MM.1S (cell line): ENCODE data around the gene PADI1.

Experiments used
- DNase-seq: peaks from one replicate; pipeline ENCODE4 v3.0.0-alpha.2; 2015
- H2AFZ ChIP-seq: fragments of 300-600 bp; sonication (generic); 2 replicates; pipeline ENCODE4 v1.6.0; 2016; ENCODE audit warnings: antibody characterized with exemption, low read length
- H3F3A ChIP-seq: fragments of 300-600 bp; sonication (generic); 2 replicates; pipeline ENCODE4 v1.6.1; 2016; ENCODE audit warnings: mild to moderate bottlenecking, antibody characterized with exemption, low read length, moderate library complexity, mixed read lengths; ENCODE audit not compliant: insufficient read depth
- H3K27ac ChIP-seq: fragments of 300-600 bp; sonication (generic); 2 replicates; pipeline ENCODE4 v1.5.1; 2016; ENCODE audit warnings: mild to moderate bottlenecking, low read length
- H3K27me3 ChIP-seq: fragments of 300-600 bp; sonication (generic); replicated peaks from 2 replicates; pipeline ENCODE4 v1.6.0; 2016; ENCODE audit warnings: low read length; ENCODE audit not compliant: insufficient read depth
- H3K36me3 ChIP-seq: fragments of 300-600 bp; sonication (generic); replicated peaks from 2 replicates; pipeline ENCODE4 v1.6.1; 2016; ENCODE audit warnings: mild to moderate bottlenecking, low read length, mixed read lengths; ENCODE audit not compliant: insufficient read depth
- H3K4me1 ChIP-seq: fragments of 300-600 bp; sonication (generic); 2 replicates; pipeline ENCODE4 v1.6.1; 2016; ENCODE audit warnings: low read length, mixed read lengths
- H3K4me2 ChIP-seq: fragments of 300-600 bp; sonication (generic); 2 replicates; pipeline ENCODE4 v1.6.0; 2016; ENCODE audit warnings: low read depth, low read length
- H3K4me3 ChIP-seq: fragments of 300-600 bp; sonication (generic); 2 replicates; pipeline ENCODE4 v1.5.1; 2016; ENCODE audit warnings: low read length, mixed read lengths
- H3K79me2 ChIP-seq: fragments of 300-600 bp; sonication (generic); 2 replicates; pipeline ENCODE4 v1.6.1; 2016; ENCODE audit warnings: mixed run types, low read length, mixed read lengths
- H3K9ac ChIP-seq: fragments of 300-600 bp; sonication (generic); 2 replicates; pipeline ENCODE4 v1.6.1; 2016; ENCODE audit warnings: low read length, mixed read lengths
- H3K9me2 ChIP-seq: fragments of 300-600 bp; sonication (generic); replicated peaks from 2 replicates; pipeline ENCODE4 v1.6.1; 2016; ENCODE audit warnings: mild to moderate bottlenecking, low read length, mixed read lengths; ENCODE audit not compliant: insufficient read depth
- H3K9me3 ChIP-seq: fragments of 300-600 bp; sonication (generic); replicated peaks from 2 replicates; pipeline ENCODE4 v1.6.1; 2016; ENCODE audit warnings: mild to moderate bottlenecking, low read length, mixed read lengths; ENCODE audit not compliant: insufficient read depth
- H4K20me1 ChIP-seq: fragments of 300-600 bp; sonication (generic); 2 replicates; pipeline ENCODE4 v1.6.1; 2016; ENCODE audit warnings: mild to moderate bottlenecking, low read length, moderate library complexity, mixed read lengths; ENCODE audit not compliant: insufficient read depth
- CTCF ChIP-seq: fragments of 300-600 bp; sonication (generic); IDR thresholded peaks from 2 replicates; pipeline ENCODE4 v1.5.1; 2016; ENCODE audit warnings: antibody characterized with exemption, low read length, mixed read lengths
- EZH2 ChIP-seq: fragments of 300-600 bp; sonication (generic); optimal IDR thresholded peaks from 2 replicates; pipeline ENCODE3; 2017; ENCODE audit warnings: low read depth, mild to moderate bottlenecking, antibody characterized with exemption, low read length, mixed read lengths
- EZH2phosphoT487 ChIP-seq: fragments of 300-600 bp; sonication (generic); IDR thresholded peaks from 2 replicates; pipeline ENCODE4 v1.6.1; 2018; ENCODE audit warnings: antibody characterized with exemption, low read length

Gene PADI1

GRCh38 chr1:17251246-17251645 lies 46.3 kb downstream of the PADI1 start:
- Histone ChIP-seq H3K79me2 (no peaks in the 10 kb centered on the region), H3F3A (no peaks in the 10 kb centered on the region), H3K9me2 (no peaks in the 10 kb centered on the region), H3K4me1 (no peaks in the 10 kb centered on the region), H3K4me3 (no peak overlapping the region), H4K20me1 (no peaks in the 10 kb centered on the region), H3K27ac (no peak overlapping the region), H3K36me3 (no peaks in the 10 kb centered on the region), H3K9me3 (no peaks in the 10 kb centered on the region), H3K9ac (no peak overlapping the region), H3K4me2 (no peak overlapping the region), H3K27me3 (peaks cover 95% of the 10 kb centered on the region), H2AFZ (no peak overlapping the region)
- DNase-seq, result no peak
- no peak for TF ChIP-seq EZH2phosphoT487
- no peak for TF ChIP-seq CTCF
- no peak for TF ChIP-seq EZH2

GRCh38 chr1:17251701-17252376 lies 46.9 kb downstream of the PADI1 start:
- no peaks in the 10 kb centered on the region for H3K79me2 ChIP-seq
- H3K27ac ChIP-seq, result no peak overlapping the region
- H3K4me2 ChIP-seq, result no peak overlapping the region
- H3F3A ChIP-seq, result no peaks in the 10 kb centered on the region
- no peak overlapping the region for H2AFZ ChIP-seq
- H4K20me1 ChIP-seq, result no peaks in the 10 kb centered on the region
- no peaks in the 10 kb centered on the region for H3K36me3 ChIP-seq
- H3K27me3 ChIP-seq, result peaks cover 93% of the 10 kb centered on the region
- TF ChIP-seq EZH2 (no peak), CTCF (no peak), EZH2phosphoT487 (no peak)
- H3K9me2 ChIP-seq, result no peaks in the 10 kb centered on the region
- no peak overlapping the region for H3K9ac ChIP-seq
- no peak overlapping the region for H3K4me3 ChIP-seq
- DNase-seq, result no peak
- no peaks in the 10 kb centered on the region for H3K4me1 ChIP-seq
- no peaks in the 10 kb centered on the region for H3K9me3 ChIP-seq

- H3K27me3 ChIP-seq, result peaks cover 94% of the 10 kb centered on the region
- no peaks in the 10 kb centered on the region for H3K9me2 ChIP-seq
- H3K4me1 ChIP-seq, result no peaks in the 10 kb centered on the region
- no peaks in the 10 kb centered on the region for H4K20me1 ChIP-seq
- no peaks in the 10 kb centered on the region for H3K79me2 ChIP-seq
- DNase-seq, result no peak
- H3K27ac ChIP-seq, result no peak overlapping the region
- no peak overlapping the region for H3K4me2 ChIP-seq
- H3K4me3 ChIP-seq, result no peak overlapping the region
- H3K36me3 ChIP-seq, result no peaks in the 10 kb centered on the region
- H3K9me3 ChIP-seq, result no peaks in the 10 kb centered on the region
- no peak overlapping the region for H3K9ac ChIP-seq
- TF ChIP-seq EZH2phosphoT487, result no peak
- TF ChIP-seq EZH2, result no peak
- TF ChIP-seq CTCF, result no peak
- H3F3A ChIP-seq, result no peaks in the 10 kb centered on the region
- no peak overlapping the region for H2AFZ ChIP-seq
Observed at GRCh38 chr1:17255336-17255735, 50.4 kb downstream of the PADI1 start.
